Cortex of kidney (tissue), 1 donor: ENCODE results near the gene ABCE1.
"Not testable (repeated sequence)": the region's sequence is repeated elsewhere in the genome, so short reads cannot be mapped to it uniquely, and the experiment has no call there.

Source experiments
- DNase-seq: peaks from one replicate; lab custom pipeline; 2025; lab: John Stamatoyannopoulos, UW

Gene ABCE1

DNA sequence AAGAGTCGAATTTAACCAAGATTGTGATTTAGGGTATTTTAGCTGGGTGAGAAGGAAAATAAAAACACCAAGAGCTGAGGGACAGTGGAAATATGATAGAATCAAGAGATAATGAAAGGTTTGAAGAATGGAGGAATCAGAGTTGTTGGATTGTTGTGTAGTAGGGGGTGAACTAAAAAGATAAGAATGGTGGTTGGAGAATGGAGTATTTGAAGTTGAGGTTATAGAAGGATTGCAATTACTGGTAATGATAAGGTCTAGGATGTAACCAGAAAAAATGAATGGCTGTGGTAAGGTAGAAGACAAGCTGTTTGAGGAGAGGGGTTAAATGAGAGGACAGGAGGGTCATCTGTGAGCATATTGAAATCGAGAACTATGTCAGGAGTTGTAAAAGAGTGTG lies 4.5 kb downstream of the ABCE1 start:
- no peak for DNase-seq

DNA sequence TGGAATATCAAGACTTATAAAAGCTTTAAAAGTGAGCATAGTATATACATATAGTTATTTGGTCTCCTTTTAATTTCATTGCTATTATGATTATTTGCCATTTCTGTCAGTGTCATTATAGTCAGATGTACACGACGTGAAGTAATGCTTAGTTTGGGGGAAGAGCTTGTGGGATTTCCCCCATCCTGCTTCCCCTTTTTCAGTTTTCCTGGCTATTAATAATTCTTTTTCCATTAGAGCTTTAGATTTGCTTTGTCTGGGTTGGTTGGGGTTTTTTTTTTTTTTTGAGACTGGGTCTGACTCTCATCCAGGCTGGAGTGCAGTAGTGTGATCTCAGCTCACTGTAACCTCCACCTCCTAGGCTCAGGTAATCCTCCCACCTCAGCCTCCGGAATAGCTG lies 5.4 kb downstream of the ABCE1 start:
- DNase-seq, result no peak

DNA sequence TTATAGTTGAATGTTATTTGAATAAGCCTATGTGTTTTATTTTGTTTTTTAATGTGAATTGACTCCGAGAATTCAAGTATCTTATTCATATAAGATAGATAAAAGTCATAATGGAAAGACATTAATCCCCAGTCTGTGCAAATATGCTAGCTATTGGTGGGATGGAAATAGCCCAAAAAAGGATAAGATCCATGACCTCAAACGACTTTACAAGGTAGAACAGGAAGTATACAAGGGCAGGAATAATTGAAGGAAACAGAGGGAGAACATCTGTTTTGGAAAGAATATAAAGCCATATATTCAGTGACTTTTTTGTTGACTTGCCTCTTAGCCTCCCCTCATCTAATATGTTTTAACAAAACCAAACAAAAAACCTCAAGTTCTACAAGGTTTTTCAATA lies 9.0 kb downstream of the ABCE1 start:
- DNase-seq, result no peak

DNA sequence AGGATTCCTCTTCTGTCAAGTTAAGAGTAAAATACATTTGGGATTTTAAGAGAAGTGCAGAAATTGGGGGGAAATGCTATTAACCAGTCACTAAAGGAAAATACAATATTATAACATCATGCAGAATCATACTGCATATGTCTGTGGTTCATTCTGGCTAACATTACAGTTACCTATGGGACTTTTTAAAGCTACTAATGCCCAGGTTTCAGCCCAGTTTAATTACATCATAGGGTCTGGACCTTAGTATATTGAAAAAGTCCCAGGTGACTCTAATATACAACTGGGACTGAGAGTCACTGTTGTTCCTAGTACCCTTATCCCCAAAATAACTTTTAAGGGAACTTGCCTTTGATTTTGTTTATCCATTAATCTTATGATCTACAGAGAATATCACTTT lies 10.0 kb downstream of the ABCE1 start:
- DNase-seq, result no peak

DNA sequence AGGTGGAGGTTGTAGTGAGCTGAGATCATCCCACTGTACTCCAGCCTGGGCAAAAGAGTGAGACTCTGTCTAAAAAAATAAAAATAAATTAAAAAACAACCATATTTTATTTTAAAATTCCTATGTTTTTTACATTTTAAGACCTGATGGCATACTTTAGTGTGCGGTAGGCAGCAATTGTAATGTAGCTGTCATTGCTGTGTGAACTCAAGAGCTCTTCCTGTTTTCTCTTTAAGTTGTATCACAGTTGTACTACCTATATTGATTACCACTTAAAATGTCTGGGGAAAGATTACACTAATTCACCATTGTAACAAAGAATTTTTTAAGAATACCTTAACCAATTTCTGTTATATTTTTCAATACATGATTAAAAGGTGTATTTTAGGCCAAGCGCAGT lies 27.3 kb downstream of the ABCE1 start:
- no peak for DNase-seq

DNA sequence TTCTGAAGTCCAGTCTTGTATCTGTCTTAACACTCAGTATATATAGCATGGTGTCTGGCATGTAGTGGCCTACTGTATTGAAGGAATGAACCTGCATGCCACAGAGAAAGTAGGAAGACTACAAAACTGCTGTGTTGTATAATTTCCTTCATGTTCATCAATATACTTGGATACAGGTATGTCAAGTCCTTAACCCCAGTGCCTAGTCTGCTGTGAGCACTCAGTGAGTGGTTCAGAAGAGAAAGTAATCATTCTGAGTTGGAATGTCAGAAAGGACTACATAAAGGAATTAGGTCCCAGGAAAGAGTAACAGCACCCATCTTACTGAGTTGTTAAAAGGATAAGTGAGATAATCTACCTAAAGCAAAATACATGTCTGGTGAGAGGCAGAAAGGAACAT lies 32.0 kb downstream of the ABCE1 start:
- DNase-seq, result no peak

DNA sequence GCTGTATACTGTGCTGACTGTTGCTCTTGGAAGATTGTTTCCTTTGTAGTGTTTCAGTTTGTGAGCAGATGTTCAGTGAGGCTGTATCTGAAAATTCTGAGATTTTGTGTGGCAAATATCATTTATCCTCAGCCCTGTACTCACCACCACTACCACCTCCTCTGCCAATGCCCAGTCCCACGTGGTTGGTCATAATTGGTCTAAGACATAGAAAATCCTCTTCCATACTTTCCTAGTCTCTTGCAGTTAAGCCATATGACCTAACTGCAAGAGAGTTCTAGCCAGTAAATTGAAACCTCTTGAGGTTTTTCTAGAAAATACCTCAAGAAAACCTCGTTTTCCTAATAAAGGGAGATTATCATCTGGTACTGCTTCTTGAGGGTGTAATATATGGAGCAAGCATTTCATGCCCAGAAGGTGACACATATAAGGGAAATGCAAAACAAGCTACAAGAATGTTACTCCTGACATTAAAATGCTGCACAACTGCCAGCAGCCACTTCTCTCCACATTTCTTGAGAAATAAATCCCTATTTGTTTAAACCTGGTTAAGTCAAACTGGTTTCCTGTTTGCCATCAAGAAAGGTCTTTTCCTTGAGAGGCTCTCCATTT lies 32.8 kb downstream of the ABCE1 start:
- DNase-seq, result no peak

DNA sequence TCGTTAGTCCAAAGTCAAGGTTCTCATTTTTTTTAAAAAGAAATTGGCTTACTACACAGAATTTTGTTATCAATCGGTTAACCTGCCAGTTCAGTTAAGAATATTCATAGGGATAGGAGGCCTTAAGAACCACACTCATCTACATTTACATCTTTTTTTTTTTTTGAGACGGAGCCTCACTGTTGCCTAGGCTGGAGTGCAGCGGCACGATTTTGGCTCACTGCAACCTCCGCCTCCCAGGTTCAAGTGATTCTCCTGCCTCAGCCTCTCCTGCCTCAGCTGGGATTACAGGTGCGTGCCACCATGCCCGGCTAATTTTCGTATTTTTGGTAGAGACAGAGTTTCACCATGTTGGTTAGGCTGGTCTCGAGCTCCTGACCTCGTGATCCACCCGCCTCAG lies 33.7 kb downstream of the ABCE1 start:
- no peak for DNase-seq

DNA sequence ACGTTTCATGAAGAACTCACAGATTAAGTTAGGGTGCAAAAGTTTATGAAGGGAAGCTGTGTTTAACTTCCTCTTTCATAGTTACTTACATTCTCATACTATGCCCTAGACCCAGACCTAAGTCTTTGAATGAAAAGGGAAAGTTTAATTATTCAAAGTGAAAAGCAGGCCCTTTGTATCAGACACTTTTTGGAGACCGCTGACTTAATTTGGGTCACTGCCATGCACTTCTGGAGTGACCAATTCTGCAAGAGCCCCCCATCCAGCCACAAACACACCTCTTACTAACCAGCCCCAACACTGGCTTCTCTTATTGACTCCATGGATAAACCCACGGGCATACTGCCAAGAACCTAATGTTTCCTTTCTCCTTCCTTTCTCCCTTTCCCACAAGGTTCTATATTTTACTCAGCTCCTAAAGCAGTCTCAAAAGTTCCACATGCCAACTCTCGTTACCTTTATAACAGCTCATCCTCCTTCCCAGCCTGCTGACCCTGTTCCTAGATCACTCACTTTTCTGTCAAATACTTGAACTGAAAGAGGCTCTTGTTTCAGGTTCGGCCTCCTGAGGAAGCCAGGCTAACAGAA lies 34.5 kb downstream of the ABCE1 start:
- no peak for DNase-seq

DNA sequence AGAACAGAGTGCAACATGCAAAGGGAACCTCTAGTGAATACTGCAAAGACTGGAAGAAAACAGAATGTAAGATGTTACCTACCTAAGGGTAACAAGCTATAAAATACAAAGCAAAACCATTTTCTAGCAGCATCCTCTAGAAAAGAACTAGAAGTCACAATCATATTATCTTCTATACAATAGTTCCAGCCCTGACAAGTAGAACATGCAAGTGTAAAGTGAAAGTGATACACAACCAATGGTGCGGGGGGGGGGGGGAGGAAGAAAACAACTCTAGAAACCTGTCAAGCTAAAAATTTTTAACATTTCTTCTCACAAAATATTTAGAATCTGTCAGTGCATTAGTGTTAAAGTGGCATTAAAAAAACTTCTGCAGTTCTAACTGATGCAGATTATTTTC lies 38.1 kb downstream of the ABCE1 start:
- not testable (repeated sequence) for DNase-seq

DNA sequence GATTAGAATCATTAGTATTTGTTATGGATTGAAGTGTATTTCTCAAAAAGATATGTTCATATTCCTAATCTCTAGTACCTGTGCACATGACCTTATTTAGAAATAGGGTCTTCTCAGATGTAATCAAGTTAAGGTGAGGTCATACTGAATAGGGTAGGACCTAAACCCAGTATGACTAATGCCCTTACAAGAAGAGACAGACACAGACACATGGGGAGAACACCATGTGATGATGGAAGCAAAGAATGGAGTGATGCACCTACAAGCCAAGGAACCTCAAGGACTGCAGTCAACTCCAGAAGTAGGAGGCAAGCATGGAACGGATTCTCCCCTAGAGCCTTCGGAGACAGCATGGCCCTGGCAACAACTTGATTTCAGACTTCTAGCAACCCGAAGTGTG lies 50.9 kb downstream of the ABCE1 start:
- no peak for DNase-seq

DNA sequence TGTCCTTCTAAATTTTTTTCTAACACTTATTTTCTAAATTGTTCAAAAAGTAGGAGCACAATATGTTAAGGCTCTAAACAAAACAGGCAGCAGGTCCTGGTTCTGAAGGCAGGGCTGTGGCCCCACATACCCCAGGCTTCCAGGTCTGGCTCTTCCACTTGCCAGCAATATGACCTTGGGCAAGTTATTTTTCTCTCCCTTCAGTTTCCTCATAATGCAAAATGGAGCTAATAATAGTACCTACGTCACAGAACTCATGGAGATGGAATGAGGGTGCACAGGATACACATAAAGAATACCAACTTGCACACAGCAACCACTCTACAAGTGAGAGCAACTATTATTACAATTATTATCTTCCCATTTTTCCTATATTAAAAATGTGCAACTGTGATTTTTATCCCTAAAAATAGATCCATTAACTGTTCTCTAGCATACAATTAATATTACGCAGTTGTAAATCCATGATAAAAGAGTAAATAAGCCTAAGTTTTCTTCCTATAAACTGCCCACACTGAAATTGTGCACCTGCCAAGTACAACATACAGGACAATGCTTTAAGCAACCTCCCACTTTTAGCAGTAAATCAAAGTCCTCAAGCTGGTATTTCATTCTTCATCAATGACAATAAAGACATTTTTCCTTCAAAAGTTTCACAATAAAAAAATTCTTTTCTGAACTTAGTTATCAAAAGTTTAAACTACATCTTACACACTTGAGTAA lies 55.2 kb downstream of the ABCE1 start:
- no peak for DNase-seq

DNA sequence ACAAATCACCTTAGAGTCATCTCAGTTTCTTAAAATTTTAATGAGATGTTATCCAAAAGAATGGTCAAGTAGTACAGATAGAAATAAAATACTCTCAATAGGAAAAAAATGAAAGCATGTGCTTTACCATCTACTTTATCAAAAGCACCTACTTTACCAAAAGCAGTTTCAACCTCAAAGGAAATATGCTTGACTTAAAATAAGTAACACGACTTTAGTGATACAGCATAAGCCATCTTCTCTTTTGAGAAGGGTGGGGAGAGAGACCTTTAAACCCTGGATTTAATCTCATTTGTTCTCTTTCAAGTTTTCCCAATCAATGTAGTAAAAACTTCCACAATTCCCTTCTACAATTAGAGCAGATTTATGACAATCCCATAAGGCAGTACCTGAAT lies 55.8 kb downstream of the ABCE1 start:
- no peak for DNase-seq

DNA sequence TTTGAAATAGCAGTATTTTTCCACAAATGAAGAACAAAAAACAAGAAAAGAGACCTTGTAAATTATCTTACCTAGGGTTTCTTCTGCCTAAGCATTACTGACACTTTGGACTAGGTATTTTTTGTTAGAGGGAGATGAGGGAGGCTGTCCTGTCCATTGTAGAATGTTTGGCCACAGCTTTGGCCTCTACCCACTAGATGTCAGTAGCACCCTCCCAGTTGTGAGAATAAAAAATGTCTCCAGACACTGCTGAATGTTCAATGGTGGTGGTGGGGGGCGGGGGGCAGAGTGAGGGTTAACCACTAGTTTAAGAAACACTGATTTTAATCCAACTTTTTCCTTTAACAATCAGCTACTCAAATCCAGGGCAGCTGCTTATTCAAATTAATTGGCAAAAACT lies 56.5 kb downstream of the ABCE1 start:
- no peak for DNase-seq

DNA sequence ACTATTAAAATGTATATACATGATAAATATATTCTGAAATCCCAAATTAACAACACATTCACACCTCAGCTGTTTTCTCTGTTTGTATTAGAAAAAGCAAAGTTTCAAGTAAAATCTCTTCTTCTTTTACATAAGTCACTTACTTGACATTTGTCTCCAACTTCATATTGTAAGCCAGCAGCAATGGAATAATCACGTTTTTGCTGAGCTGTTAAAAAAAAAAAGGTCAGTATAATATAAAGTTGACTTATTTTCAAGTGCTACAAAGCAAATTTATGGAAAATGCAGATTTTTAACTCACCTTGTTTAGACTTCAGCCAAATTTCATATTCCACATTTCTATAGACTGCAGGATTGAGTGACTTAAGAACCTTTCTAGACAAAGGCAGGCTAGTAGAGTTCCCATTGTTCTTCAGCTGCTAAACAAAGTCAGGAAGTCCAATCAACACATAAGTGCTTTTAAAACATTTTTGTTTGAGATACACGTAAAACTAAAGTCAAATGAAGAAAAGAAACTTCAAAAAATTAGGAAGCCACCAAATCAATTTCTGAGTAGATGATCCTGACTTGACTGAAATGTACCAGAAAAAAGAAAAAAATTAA lies 57.3 kb downstream of the ABCE1 start:
- no peak for DNase-seq

DNA sequence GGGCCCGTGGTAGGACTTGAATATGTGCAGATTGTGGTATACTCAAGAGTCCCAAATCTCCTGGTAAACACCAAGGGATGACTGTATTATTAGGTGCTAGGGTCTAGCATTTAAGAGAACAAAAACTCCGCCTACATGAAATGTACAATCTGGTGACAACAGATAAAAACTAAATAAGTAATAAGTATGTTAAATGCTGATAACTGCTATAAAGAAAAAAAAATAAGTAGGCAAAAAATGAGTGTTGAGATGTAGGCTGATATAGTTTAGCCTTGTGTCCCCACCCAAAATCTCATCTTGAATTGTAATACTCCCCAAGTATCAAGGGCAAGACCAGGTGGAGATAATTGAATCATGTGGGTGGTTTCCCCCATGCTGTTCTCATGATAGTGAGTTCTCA lies 58.9 kb downstream of the ABCE1 start:
- no peak for DNase-seq

DNA sequence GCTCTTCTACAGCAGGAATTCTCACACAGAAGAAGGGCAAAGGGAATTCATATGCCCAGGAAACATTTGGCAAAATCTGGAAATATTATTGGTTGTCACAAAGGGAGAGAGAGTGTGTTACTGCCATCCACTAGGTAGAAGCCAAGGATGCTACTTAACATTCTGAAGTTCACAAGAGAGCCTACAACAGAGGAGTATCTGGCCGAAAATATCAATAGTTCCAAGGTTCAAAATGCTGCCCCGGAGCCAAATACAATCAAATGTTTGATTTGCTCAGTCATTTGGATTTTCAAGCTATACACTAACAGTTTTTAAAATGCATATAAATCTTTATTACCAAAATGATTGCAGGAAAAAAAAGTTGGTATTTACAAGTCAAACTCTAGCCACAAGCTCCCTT lies 63.4 kb downstream of the ABCE1 start:
- DNase-seq, result no peak

DNA sequence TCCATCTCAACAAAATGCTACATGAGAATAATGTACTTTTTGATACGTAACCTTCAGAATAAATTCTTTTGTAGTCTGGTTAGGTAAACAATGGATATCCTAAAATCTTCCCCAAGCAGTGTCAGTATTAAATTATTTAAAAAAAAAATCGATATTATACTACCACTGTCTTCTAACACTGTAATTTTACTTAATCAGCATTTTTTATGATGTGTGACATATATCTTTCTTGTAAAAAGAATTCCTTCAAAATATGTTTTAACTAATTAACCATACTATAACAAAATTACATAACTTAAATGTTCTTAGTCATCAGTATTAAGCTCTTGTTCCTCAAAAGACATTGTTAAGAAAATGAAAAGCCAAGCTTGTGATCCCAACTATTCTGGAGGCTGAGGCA lies 69.8 kb downstream of the ABCE1 start:
- no peak for DNase-seq

DNA sequence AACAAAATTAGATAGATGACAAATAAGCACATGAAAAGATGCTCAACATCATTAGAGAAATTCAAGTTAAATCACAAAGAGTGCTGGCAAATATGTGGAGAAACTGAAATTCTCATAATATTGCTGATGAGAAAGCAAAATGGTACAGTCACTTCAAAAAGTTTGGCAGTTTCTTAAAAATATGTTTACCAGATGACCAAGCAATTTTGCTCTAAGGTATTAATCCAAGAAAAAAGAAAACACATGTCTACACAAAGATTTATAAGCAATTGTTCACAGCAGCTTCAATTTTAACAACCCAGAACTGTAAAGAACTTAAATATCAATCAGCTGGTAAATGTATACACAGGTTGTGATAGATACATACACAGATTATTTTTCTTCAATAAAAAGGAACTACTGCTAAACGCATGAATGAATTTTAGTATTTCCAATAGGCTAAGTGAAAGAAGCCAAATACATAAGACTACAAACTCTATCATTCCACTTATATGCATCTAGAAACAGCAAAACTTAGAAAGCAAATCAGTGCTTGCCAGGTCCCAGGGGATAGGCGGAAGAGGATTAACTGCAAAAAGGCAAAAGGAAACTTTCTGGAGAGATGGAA lies 70.6 kb downstream of the ABCE1 start:
- no peak for DNase-seq

DNA sequence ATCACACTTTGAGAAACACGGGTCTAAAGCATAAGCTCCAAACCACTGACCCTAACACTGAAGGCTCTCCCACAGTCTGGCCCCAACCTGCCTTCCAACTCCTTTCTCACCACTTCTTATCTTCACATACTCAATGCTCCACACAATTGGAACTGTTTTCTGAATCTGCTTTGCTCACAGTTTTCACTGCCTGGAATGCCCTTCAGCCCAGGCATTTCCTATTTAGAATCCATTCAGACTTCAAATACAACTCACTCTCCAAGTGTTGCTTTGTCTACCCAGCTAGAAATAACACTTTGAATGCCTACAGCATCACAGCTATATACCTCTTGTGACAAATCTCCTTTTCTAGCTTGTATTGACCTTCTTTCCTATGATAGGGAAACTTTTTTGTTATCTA lies 72.1 kb downstream of the ABCE1 start:
- no peak for DNase-seq

DNA sequence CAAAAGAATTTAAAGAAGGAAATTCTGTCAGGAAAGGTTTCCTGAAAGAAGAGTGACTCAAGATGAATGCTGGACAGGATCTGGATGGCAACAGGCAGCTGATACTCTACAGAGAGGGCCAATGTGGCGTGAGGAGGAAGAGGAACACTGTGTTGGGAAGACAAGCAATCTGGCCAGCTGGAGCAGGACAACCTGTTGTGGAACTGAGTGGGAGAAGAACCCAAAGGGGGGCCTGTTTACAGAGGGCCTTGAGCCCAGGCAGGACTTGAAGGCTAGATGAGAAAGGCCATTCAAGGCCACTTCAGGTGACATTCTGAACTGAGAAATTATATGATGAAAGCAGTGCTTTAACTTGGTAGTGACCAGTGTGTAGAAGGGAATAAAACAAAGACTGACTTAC lies 73.8 kb downstream of the ABCE1 start:
- DNase-seq, result no peak

DNA sequence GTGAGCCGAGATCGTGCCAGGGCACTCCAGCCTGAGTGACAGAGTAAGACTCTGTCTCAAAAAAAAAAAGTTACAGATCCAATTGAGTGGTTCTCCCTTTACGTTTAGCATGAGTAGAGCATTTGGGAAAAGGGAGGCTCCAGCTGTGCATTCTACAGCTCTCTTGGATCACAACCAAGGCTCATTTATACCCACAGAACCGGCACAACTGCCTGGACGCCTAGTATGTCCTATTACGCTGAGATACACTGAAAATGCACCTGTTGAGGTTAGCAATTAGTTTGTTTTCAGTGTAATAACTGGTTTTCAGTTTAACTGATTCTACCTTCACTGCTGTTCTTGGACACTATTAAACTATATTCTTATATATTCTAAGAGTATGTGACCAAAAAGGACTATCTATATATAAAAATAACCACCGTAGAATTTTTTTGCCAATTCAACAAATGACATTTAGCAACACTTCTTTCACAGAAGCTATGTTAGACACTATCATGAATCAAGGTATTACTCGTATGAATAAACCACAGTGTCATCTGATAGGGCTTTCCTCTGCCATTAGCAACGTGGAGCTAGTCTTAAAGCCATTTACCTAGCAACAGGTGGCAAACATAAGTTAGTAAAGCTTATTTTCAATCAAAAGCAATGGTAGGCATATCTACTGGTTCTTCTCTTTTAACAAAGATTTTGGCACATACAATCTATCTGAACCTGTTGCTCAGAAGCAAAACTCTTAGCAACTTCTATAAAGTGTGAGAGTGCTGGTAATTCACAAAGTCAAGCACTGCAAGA lies 78.7 kb downstream of the ABCE1 start:
- DNase-seq, result no peak
